HG03066 (cell line): ENCODE results near the gene PARP8.

Experiments
- ATAC-seq: cut with Tn5 transposase; IDR thresholded peaks from one replicate; pipeline ENCODE4 v1.9.1; 2021; ENCODE audit warnings: low read depth; ENCODE audit not compliant: unreplicated experiment

The PARP8 gene

GRCh38 chr5:50887889-50888633 lies 221.6 kb downstream of the PARP8 start:
- no peak for ATAC-seq

- no peak for ATAC-seq
Measured at GRCh38 chr5:50888751-50889150, 222.3 kb downstream of the PARP8 start.

GRCh38 chr5:50889790-50890189 lies 223.4 kb downstream of the PARP8 start:
- ATAC-seq: no peak
